ENCODE results near the gene SCAI.

The SCAI gene

DNA sequence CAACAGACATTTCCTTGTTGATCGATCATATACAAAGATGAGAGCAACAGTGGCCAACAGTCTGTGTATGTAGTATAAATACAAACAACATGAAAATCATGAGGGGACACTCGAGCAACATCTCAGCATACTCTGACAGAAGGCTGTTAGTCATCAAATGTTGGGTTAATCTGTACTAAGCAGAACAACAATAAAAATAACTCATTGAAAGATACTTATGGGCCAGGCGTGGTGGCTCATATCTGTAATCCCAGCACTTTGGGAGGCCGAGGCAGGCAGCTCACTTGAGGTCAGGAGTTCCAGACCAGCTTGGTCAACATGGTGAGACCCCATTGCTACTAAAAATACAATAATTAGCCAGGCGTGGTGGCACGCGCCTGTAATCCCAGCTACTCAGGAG, 67.3 kb downstream of the SCAI start:
- H3K27ac ChIP-seq = no peak overlapping the region
- TF ChIP-seq, protein P1, sequence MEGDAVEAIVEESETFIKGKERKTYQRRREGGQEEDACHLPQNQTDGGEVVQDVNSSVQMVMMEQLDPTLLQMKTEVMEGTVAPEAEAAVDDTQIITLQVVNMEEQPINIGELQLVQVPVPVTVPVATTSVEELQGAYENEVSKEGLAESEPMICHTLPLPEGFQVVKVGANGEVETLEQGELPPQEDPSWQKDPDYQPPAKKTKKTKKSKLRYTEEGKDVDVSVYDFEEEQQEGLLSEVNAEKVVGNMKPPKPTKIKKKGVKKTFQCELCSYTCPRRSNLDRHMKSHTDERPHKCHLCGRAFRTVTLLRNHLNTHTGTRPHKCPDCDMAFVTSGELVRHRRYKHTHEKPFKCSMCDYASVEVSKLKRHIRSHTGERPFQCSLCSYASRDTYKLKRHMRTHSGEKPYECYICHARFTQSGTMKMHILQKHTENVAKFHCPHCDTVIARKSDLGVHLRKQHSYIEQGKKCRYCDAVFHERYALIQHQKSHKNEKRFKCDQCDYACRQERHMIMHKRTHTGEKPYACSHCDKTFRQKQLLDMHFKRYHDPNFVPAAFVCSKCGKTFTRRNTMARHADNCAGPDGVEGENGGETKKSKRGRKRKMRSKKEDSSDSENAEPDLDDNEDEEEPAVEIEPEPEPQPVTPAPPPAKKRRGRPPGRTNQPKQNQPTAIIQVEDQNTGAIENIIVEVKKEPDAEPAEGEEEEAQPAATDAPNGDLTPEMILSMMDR (IDR thresholded peaks at IDR 0.05) = no peak
- no peak for TF ChIP-seq ZFX (IDR thresholded peaks at IDR 0.05; ENCODE audit: borderline replicate concordance)

DNA sequence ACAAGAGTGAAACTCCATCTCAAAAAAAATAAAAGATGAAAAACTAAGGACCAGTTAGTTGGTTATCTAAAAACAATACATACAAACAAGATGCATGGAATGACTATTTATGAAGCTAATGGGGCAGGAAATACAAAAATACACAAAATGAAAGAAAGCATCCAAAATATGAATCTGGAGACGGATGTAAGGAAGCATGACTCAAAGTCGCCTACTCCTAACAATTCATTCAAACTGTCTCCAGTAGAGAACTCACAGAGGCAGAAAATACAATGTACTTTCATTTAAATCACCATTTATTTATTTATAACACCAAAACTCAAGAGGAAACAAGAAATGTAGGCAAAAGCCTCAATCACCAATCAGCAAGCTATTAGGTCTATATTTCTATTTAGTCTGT, 68.4 kb downstream of the SCAI start:
- TF ChIP-seq, protein P1 (IDR thresholded peaks at IDR 0.05) = no peak
- no peak for TF ChIP-seq ZFX (IDR thresholded peaks at IDR 0.05; ENCODE audit: borderline replicate concordance)
- H3K27ac ChIP-seq = no peak overlapping the region

DNA sequence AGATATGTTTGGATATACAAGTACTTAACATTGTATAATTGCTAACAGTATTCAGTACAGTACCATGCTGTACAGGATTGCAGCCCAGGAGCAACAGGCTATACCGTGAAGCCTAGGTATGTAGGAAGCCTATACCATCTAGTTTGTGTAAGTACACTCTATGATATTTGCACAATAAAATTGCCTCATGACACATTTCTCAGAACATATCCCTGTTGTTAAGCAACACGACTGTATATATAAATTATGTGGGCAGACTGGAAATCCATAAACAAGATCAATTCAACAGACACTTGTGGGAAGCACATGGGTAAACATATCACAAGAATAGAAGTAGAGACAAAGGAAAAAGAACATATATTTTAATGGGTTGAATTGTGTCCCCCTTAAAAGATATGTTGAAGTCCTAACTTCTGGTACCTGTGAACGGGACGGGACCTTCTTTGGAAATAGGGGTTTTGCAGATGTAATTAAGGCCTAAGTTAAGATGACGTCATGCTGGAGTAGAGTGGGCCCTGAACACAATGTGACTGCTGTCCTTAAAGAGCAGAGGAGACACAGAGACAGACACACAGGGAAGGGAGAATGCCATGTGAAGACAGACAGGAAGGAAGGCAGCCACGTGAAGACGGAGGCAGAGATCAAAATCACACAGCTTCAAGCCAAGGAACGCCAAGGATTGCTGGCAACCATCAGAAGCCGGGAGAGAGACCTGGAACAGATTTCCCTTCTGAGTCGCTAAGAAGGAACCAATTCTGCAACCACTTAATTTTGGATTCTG, 76.3 kb downstream of the SCAI start:
- H3K27ac ChIP-seq = no peak overlapping the region

DNA sequence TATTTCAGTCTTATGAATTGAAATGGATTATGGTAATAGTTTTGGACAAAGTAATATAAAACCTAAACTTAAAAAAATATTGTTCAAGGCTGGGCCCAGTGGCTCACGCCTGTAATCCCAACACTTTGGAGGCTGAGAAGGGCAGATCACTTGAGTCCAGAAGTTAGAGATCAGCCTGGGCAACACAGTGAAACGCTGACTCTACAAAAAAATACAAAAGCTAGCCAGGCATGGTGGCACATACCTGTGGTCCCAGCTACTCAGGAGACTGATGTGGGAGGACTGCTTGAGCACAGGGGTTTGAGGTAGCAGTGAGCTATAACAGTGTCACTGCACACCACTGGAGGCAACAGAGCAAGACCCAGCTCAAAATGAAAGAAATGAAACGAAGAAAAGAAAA, 81.9 kb downstream of the SCAI start:
- H3K27ac ChIP-seq = no peak overlapping the region
- TF ChIP-seq, protein P1 (IDR thresholded peaks at IDR 0.05) = no peak
- no peak for TF ChIP-seq ZFX (IDR thresholded peaks at IDR 0.05; ENCODE audit: borderline replicate concordance)

More for the DNA sequence above, 76.3 kb downstream of the SCAI start:
- TF ChIP-seq ZFX (IDR thresholded peaks at IDR 0.05; ENCODE audit: borderline replicate concordance) = no peak
- TF ChIP-seq, protein P1 (IDR thresholded peaks at IDR 0.05) = no peak

DNA sequence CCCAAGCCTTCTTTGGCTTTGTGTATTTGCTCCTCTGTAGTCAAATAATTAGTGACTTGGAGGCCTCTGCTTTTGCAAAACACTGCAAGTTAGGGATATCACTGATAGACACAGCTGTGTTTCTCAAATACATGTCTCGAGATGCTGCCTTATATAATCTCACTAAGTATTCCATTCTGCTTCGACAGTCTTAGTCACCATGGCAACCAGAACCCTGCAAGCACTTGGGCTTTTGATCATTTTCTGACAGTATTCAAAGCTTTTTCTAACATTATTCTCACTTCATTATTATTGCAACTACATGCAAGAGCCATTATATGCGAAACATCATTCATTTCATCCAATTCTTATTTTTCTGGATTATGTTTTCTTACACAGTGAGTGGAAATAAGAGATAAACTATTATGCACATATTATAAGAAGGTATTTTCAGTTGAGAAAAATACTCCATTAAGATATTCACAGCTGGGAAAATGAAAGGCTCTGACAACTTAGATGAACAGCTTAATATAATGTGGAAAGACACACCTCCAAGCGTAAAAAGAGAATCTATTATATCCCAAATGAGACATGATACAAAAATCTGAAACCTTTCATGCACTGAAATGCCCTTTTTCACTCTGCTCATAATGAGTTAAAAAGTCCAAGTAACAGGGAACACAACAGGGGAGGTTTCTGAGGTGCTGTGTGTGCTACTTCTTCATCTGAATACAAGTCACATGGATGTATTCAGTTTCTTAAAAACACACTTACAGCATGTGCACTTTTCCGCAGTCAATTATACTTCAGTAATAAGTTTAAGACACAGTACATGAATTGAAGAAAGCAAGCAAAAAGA, 93.9 kb downstream of the SCAI start:
- TF ChIP-seq, protein P1 (IDR thresholded peaks at IDR 0.05) = no peak
- no peak for TF ChIP-seq ZFX (IDR thresholded peaks at IDR 0.05; ENCODE audit: borderline replicate concordance)
- no peak overlapping the region for H3K27ac ChIP-seq

DNA sequence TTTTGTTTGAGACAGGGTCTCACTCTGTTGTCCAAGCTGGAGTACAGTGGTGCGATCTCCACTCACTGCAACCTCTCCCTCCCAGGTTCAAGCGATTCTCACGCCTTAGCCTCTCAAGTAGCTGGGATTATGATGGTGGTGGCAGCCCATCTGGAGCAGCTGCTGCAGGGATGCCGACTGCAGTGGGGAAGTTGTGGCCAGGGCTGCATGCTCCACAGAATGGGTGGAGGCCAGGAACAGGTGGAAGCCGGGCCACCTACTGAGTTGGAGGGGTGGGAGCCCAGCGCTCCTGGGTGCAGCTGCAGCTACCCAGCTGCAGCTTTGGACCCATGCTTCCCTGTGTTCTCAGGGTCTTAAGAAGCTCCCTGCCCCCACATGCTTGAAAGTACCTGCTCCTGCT, 99.7 kb downstream of the SCAI start:
- TF ChIP-seq, protein P1 (IDR thresholded peaks at IDR 0.05) = no peak
- TF ChIP-seq ZFX (IDR thresholded peaks at IDR 0.05; ENCODE audit: borderline replicate concordance) = no peak
- no peak overlapping the region for H3K27ac ChIP-seq

DNA sequence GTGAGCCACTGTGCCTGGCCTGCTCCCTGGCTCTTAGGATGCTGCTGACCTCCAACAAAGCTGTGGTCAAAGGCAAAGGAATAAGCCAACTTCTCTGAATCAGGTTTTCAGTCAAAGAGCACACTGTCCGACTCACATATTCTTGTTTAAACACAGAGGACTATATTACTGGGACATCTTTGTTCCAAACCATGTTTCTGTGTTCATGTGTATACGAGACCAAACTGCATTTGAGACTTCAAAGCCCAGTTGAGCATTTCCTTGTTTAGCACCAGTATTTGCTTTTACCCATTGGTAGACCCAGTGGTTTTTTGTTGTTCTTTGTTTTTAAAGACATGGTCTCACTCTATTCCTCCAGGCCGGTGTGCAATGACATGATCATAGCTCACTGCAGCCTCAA, 100.2 kb downstream of the SCAI start:
- TF ChIP-seq, protein P1 (IDR thresholded peaks at IDR 0.05) = no peak
- no peak for TF ChIP-seq ZFX (IDR thresholded peaks at IDR 0.05; ENCODE audit: borderline replicate concordance)
- no peak overlapping the region for H3K27ac ChIP-seq

All from 22Rv1 (cell line).